HG03354 (cell line): ENCODE data around the gene IGFL4.
A peak's percentile ranks its signal among the peaks of the same experiment; 100 is the strongest.

Experiments
- ATAC-seq: cut with Tn5 transposase; IDR thresholded peaks from one replicate; pipeline ENCODE4 v1.9.1; 2021; ENCODE audit warnings: mild to moderate bottlenecking; ENCODE audit not compliant: unreplicated experiment, poor library complexity, severe bottlenecking

The IGFL4 gene

GRCh38 chr19:46022431-46023310 lies 18.1 kb downstream of the IGFL4 start, which contains the start of gene PGLYRP1:
Gene PGLYRP1 (minus strand): TSS chr19:46023053. CDS start chr19:46023021, 32 bp downstream.
- ATAC-seq = no peak

DNA sequence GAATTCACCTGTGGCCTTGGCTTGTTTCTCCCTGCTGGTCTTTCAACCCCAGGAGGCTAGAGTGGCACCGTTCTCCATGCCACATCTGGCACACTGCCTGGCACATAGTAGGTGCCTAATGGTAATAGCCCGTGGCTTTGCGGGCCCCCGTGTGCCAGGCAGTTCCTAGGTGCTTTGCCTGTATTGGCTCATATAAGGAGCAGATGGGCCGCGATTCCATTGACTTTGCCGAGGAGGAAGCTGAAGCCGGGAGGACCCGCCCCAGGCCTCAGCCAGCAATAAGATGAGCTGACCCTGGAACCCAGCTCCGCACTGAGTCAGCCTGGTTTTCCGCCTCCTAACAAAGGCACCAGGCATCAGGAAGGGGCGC lies 18.8 kb downstream of the IGFL4 start:
- ATAC-seq = no peak

GRCh38 chr19:46021531-46022041 lies 19.2 kb downstream of the IGFL4 start:
- no peak for ATAC-seq

- no peak for ATAC-seq
These were observed 20.0 kb downstream of the IGFL4 start for GRCh38 chr19:46020819-46021125.

- no peak for ATAC-seq
These were observed 21.5 kb downstream of the IGFL4 start for GRCh38 chr19:46019270-46019669.

GRCh38 chr19:46018729-46019251 lies 22.0 kb downstream of the IGFL4 start:
- no peak for ATAC-seq

DNA sequence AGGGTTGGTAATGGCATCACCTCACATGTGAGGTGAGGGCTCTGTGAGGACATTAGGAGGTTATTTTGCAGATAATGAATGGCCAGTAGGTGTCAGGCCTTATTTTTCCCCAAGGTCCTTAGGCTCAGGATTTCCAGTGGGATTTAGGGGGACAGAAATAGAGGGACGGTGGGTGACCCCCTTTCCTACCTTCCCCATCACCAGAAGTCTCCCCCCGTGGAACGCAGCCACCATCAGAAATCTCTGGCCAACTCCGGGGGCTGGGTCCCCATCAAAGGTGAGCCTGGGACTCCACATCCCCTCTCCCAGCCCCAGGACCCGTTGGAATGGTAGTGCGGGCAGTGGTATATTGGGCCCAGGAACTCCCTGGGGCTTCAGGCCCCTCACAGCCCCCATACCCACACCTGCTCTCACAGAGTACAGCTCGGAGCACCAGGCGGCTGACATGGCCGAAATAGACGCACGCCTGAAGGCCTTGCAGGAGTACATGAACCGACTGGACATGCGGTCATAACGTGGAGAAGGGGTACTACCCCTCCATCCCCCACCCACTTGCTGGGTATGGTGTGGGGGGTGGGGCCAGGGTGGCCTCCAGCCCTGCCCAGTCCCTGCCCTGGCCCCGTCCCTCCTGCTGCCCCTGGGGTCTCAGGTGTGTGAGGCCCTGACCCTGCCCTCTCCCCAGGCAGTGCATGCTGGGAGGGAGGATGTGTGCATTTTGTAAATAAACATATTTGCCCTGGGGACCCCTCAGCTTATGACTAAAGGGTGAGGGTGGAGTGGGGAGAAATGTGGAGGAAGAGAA lies 22.7 kb downstream of the IGFL4 start:
- ATAC-seq = no peak

DNA sequence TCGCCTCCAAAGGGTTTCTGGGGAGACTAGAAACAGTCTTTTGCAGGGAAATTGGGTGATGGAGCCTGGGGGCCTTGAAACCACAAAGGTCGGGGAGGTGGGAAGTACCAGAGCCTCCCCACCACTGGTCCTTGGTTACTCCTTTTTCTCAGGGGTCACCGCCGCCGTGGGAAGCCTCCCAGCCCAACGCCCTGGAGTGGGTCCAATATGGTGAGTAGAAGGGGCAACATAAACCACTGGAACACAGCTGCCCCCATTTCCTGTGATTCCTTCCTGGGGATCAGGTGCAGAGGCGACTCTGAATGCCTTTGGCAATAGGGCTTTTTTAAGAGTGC lies 23.7 kb downstream of the IGFL4 start:
- no peak for ATAC-seq

DNA sequence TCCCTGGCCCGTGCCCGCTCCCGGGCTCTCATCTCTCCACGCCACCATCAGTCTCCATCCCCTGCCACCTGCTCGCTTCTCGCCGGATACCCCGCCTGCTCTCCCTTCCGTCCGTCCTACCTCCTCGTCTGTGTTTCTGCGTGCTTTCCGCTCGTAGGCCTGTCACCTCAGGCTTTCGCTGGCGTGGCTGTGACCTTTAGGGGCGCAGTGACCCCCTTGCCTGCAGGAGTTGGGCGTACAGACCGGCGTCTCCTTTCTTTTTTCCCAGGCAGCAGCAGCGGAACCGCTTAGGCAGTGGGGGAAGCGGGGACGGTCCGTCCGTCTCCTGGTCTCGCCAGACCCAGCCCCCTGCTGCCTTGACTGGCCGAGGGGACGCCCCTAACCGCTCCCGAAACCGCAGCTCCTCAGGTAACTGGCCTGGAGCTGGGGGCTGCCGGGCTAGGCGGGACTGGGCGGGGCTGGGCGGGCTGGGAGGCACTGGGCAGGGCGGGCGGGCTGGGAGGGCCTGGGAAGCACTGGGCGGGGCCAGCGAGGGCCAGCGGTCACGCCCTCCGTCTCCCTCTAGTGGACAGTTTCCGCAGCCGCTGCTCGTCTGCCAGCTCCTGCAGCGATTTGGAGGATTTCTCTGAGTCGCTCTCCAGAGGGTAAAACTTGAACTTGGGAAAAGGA lies 24.2 kb downstream of the IGFL4 start:
- peak; percentile 53 for ATAC-seq

- ATAC-seq = peak; percentile 25
These were observed 24.9 kb downstream of the IGFL4 start for GRCh38 chr19:46015687-46016425.

DNA sequence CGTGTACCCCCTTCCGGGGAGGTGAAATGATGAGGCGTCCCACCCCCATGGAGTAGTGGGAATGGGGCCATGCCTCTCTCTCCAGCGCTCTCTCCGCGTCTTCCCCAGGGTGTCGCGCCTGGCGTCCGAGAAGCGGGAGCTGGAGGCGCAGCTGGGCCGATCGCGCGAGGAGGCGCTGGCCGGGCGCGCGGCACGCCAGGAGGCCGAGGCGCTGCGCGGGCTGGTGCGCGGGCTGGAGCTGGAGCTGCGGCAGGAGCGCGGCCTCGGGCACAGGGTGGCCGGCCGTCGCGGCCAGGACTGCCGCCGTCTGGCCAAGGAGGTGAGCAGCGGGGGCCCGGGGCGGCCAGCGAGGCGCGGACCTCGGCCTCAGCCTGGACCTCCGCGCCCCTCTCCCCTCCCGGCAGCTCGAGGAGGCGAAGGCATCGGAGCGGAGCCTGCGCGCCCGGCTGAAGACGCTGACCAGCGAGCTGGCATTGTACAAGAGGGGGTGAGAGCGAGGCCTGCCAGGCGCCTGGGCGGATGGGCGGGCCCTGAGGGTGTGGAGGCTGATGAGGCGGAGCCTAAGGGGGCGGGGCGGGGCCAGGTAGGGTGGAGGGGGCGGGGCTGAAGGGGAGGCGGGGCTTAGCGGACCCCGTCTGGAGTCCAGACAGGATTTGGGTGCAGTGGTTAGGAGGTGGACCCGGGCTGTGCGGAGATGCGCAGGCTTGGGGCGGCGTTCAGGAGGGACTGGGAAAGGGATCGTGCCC lies 25.7 kb downstream of the IGFL4 start:
- no peak for ATAC-seq

GRCh38 chr19:46014534-46014933 lies 26.3 kb downstream of the IGFL4 start:
- no peak for ATAC-seq

DNA sequence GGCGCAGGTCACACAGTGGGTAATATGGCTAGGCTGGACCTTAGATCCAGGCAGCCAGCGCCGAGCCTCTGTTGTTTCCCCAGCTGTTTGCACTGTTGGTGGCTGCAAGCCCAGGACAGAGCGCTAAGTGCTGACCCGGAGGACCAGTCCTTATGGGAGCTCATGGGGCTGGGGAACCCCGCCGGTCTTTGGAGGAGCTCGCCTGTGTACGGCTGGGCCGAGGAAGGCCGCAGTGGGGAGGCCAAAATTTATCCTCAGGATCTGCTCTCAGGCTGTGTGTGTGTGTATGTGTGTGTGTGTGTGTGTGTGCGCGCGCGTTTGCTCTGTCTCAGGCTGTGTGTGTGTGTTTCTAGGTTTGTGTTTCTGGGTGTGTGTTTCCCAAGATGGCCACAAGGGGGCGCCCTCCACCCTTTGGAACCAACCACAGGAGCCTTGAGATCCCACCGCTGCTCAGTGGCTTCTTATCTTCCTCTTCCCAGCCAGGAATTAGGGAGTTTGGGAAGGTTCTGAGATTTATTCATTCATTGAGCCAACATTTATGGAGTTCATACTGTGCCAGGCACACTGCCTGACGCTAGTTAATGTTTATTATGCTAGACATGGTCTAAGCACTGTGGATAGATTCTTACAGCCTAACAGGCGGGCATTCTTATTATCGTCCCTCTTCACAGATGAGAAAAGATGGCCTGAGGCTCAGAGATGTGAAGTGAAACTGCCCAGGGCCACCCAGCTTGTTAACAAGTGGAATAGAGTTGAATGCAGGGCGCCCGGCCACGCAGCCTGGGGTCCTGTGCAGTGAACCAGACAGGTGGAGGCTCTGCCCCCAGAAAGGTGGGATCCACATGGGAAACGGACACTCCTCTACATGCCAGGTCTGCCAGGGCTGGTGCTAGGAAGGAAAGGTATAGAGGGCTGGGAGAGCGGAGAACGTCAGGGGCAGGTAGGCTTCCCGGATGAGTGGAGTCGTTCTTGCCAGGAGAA lies 31.0 kb downstream of the IGFL4 start:
- ATAC-seq = no peak

DNA sequence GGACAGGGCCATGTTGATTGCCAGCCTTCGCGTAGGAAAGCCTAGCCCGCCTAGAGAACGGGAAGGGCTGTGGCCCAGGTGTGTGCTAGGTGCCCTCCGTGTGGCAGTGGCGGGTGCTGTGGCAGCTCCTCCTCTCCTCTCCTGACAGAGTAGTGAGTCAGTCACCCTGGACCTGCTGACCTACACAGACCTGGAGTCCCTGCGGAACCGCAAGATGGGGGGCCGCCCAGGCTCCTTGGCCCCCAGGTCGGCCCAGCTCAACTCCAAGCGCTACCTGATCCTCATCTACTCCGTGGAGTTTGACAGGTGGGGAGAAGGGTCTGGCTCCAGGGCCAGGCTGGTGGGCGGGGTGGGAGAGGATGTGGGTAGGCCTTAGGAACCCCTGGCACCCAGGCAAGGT lies 34.4 kb downstream of the IGFL4 start:
- ATAC-seq = no peak

DNA sequence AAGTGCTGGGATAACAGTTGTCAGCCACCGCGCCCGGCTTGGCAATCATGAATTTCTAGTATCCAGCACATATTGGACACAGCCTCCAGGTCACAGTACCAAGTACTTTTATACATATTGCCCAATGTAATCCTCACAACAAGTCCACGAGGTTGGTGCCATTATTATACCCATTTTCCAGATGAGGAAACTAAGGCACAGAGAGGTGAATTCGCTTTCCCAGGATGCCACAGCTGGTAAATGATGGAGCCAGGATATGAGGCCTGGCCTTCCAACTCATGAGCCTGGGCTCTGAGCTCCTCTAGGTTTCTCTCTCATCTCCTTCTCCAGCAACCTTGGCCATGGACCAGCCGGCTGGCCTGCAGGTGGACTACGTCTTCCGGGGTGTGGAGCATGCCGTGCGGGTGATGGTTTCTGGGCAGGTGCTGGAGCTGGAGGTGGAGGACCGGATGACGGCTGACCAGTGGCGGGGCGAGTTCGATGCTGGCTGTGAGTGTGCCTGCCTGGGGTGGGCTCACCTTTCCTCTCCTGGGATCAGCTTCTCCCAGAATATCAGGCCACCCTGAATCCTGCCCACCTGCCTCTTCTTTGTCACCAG lies 38.0 kb downstream of the IGFL4 start:
- no peak for ATAC-seq

DNA sequence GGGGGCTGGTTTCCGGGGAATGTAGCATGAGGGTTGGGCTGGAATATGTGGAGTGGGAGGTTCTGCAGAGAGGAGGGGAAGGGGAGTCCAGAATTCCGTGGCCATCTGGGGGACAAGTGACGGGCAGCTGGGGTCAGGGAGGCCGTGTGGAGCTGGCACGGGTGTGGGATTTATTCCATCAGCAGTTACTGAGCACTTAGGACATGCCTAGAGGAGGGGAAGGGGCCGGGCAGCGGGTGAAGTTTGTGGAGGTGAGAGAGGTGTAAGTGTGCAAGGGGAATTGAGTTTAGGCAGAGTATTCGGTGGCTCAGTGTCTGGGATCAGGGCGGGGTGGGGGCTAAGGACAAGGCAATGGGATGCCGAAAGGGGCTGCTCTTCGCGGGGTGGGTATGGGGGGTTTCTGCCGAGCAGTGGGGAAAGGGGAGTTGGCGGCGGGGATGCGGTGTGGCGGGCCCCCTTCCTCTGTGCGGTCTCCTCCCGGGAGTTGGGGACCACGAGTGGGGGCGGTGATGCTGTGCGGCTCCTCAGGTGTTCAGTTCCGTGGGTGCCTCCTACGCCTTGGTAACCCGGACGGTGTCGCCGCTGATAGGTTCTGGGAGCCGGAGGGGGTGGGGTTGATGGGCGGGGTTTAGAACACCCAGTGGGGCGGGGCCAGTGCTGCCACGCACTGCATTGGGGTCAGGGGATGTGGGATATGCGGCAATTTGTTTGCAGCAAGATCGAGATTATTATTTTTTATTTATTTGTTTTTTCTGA lies 40.1 kb downstream of the IGFL4 start:
- no peak for ATAC-seq

DNA sequence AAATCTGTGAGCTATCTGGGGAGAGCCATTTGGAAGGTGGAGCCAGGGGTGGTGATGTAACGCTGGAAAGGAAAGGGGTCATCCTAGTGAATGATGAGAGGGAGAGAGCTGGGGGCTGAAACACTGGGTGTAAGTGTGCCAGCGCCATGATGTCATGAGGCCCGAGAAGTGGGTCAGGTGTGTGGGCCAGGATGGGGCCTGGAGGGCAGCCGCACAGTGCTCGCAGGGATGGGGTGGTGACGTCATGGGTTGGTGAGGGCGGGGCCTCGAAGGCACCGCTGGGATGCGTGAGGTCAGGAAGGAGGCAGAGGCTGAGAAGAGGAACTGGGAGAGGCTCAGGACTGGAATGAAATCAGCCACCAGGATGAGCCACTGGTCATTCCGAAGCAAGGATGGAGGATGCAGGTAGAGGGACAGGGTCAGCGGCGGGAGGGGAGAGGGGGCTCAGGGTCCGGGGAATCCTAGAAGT lies 41.1 kb downstream of the IGFL4 start:
- ATAC-seq = no peak
